ENCODE results near the gene CNTNAP1.

- no peak for TF ChIP-seq CHD2 (IDR thresholded peaks at IDR 0.05; ENCODE audit: low read depth, low read length)
- TF ChIP-seq NBN (IDR thresholded peaks at IDR 0.05; ENCODE audit: low read depth), result no peak
- no peak for TF ChIP-seq PKNOX1 (IDR thresholded peaks at IDR 0.05)
- no peak for TF ChIP-seq SIN3A (IDR thresholded peaks at IDR 0.05; ENCODE audit: borderline replicate concordance in 2 of 2, control insufficient read depth in 1 of 2, low read depth in 2 of 2, low read length in 2 of 2)
- no peak for TF ChIP-seq BHLHE40 (IDR thresholded peaks at IDR 0.05; ENCODE audit: low read length)
- TF ChIP-seq CTCF (IDR thresholded peaks at IDR 0.05 in 2 of 3, conservative IDR thresholded peaks at IDR 0.05 in 1 of 3; ENCODE audit: insufficient read depth in 2 of 3, low read depth in 1 of 3, low read length in 3 of 3), result no peak
- TF ChIP-seq CREB1 (IDR thresholded peaks at IDR 0.05), result no peak
- TF ChIP-seq CREB1 (CRISPR knock-in tag; IDR thresholded peaks at IDR 0.05), result no peak
- TF ChIP-seq CBFB (CRISPR knock-in tag; IDR thresholded peaks at IDR 0.05), result no peak
- no peak for TF ChIP-seq ZNF740 (CRISPR knock-in tag; IDR thresholded peaks at IDR 0.05)
- no peak for TF ChIP-seq ZNF740 (tag; IDR thresholded peaks at IDR 0.05)
- TF ChIP-seq ZNF699 (CRISPR knock-in tag; IDR thresholded peaks at IDR 0.05; ENCODE audit: insufficient replicate concordance), result no peak
These were observed 3.5 kb downstream of the CNTNAP1 start for GRCh38 chr17:42685831-42686230.

Data from K562 (cell line).